Right lobe of liver (tissue), 4 donors: ENCODE measurements around the gene MAB21L2.

Source experiments
- POLR2A ChIP-seq: fragments of 450-650 bp; IDR thresholded peaks from one replicate; pipeline ENCODE4 v1.6.1; 2017; ENCODE audit warnings: antibody characterized with exemption, mild to moderate bottlenecking
- TF ChIP-seq, protein P1 (sequence below), 4 donors: fragments of 200-600 bp in 3 of 4; fragments of 450-650 bp in 1 of 4; IDR thresholded peaks; one replicate each; pipeline versions ENCODE4 v1.5.1 to v1.8.0; 2016 to 2022; ENCODE audit warnings: antibody characterized with exemption in 4 of 4, mild to moderate bottlenecking in 2 of 4
- donor health status: DM: no; HTN: no; CAD: no.
- donor health status: DM: no; HTN: no; CAD: no.
- donor health status: DM: no; HTN: yes; CAD: no.

GRCh38 chr4:150591406-150591805 is 9.5 kb downstream of the MAB21L2 start:
- TF ChIP-seq, protein P1, sequence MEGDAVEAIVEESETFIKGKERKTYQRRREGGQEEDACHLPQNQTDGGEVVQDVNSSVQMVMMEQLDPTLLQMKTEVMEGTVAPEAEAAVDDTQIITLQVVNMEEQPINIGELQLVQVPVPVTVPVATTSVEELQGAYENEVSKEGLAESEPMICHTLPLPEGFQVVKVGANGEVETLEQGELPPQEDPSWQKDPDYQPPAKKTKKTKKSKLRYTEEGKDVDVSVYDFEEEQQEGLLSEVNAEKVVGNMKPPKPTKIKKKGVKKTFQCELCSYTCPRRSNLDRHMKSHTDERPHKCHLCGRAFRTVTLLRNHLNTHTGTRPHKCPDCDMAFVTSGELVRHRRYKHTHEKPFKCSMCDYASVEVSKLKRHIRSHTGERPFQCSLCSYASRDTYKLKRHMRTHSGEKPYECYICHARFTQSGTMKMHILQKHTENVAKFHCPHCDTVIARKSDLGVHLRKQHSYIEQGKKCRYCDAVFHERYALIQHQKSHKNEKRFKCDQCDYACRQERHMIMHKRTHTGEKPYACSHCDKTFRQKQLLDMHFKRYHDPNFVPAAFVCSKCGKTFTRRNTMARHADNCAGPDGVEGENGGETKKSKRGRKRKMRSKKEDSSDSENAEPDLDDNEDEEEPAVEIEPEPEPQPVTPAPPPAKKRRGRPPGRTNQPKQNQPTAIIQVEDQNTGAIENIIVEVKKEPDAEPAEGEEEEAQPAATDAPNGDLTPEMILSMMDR (IDR thresholded peaks at IDR 0.05), result no peak
- TF ChIP-seq POLR2A, result no peak
